Measurements from ENCODE around the gene PTP4A1.
"Not testable (repeated sequence)": the region's sequence is repeated elsewhere in the genome, so short reads cannot be mapped to it uniquely, and the experiment has no call there.

PTP4A1 gene

GRCh38 chr6:63572044-63572746, at the start of gene PTP4A1, which contains the start of gene LOC128125822:
Gene PTP4A1, plus strand, starts transcription at chr6:63572480. Its CDS starts 4,401 bp downstream, at chr6:63576881.
Gene LOC128125822, plus strand, starts transcription at chr6:63572480.
- DNase-seq, result peak; percentile 96

- DNase-seq, result not testable (repeated sequence)
These were observed 49.4 kb upstream of the PTP4A1 start for GRCh38 chr6:63522911-63523287.

DNA sequence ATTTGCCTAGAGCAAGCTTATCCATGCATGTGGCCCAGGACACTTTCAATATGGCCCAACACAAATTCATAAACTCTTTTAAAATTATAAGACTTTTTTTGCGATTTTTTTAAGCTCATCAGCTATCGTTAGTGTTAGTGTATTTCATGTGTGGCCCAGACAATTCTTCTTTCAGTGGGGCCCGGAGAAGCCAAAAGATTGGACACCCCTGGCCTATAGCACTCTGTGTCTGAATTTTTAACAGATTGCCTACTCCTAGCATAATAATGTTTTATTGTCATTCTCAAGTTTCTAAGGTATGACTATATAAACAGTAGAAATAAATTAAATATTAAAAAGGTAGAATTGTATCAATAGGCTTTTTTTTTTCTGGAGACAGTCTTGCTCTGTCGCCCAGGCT, 48.6 kb upstream of the PTP4A1 start:
- no peak for DNase-seq

DNA sequence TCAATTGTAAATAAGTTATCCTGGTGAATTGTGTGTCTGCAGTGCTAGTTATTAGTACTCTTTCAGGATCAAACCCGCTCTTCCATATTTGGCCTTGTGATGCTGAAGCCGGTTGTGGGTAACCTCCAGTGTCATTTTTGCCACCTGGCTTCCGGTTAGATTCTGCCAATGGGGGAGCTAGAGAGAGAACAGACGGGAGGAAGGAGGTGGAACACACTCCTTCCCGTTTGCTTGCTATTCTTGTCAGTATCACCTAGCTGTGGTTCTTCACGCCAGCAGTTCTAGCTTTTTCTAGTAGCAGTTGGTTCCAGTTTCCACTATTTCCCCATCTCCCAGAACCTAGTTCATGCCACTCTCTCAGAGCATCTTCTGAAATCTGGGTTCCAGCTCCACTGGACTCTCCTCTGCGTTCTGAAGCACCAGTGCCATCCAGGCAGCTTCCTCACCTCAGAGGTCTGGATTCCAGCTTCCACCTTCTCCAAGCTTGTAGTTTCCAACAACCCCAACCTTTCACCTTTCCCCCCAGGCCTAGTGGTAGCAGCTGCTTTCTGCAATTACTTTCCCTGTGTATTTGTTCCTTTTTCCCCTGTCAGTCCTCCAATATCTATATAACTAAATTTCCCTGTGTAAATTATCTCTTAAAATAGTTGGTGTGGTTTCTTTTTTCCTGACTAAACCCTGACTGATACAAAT, 46.9 kb upstream of the PTP4A1 start:
- DNase-seq, result no peak

GRCh38 chr6:63526931-63527330, 45.3 kb upstream of the PTP4A1 start:
- DNase-seq, result no peak

DNA sequence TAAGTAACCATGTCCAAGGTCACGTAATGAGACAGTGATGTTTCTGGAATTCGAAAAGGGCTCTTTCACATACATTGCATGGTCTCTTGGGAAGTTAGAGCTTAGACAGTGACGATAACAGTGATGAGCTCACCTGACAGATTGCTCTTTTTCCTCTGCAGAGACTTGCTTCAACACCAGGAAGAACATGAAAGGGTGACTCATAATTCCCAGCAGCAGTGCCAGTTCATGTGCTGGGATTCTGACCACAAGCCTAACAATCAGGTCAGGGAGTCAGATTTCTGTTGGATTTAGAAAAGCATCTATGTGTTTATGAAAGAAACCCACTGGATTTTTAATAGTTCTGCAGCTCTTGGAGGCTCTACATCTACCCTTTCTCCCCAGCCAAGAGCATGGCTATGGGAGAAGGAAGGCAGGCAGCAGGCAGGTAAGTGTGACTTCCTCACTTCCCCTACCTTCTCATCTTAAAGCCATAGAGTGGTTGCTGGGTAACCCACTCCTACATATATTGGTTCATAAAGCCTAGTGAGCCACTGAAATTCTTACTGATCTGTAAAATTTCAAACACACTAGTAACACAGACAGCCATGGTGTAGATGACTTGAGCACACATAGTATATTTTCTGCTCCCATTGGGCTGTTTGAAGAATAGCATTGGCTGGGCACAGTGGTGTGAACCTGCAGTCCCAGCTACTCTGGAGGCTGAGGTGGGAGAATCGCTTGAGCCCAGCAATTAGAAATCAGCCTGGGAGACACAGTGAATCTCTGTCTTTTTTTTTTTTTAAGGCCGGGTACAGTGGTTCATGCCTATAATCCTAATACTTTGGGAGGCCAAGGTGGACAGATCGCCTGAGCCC, 44.4 kb upstream of the PTP4A1 start:
- DNase-seq, result no peak

DNA sequence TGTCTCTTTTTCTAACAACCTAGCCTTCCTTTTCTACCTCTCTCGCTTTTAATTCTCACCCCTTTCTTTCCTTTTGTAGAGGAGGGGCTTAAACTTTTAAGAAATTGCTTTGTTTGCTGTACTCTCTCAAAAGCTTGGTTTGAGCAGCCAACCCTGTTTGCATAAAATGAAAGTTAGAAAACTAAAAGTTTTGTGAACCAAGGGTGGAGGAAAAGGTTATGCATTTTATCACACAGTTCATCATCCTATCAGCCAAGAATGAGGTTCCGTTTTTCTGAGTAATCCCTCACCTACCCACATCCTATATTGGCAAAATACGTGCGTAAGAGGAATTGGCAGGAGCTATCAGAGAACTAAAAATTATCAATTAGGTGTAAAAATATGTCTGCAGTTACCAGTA, 42.8 kb upstream of the PTP4A1 start:
- DNase-seq, result no peak

DNA sequence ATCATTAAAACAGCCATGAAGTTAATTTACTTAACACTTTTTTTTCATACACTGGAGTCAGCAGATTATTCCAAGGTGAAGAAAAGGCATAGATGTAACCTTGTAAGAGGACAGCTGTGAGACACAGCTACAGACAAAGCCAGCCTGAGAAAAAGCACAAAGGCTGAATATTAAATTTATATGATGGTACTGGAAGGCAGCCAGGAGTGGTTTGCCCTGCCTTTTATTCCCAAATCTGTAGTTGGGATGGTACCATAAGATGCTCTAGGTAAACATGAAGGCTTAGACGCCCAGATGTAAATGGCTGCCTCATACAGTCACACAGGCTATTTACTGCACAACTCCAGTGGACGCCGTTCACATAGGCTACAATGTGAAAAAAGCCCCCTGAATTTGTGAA, 42.1 kb upstream of the PTP4A1 start:
- DNase-seq, result no peak

DNA sequence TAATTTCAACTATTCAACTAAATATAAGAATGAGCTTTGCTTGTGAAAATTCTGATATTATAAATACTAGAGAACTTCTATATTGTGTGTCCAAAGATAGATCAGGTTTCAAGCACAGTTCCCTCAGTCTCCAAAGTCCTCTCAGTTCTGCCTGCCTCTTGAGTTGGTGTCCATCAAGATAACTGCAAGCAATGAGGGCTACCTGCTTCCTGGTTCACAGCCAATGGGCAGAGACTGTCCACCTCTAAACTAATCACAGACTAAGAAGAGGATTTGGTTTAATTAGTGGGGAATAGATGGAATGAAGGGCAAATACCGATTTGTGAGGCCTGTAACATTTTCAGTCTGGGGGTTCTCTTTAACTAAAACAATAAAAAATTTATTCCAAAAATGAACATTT, 41.3 kb upstream of the PTP4A1 start:
- DNase-seq, result no peak

GRCh38 chr6:63533026-63533425, 39.3 kb upstream of the PTP4A1 start:
- DNase-seq, result no peak

- DNase-seq, result no peak
These were observed 38.3 kb upstream of the PTP4A1 start for GRCh38 chr6:63533952-63534351.

DNA sequence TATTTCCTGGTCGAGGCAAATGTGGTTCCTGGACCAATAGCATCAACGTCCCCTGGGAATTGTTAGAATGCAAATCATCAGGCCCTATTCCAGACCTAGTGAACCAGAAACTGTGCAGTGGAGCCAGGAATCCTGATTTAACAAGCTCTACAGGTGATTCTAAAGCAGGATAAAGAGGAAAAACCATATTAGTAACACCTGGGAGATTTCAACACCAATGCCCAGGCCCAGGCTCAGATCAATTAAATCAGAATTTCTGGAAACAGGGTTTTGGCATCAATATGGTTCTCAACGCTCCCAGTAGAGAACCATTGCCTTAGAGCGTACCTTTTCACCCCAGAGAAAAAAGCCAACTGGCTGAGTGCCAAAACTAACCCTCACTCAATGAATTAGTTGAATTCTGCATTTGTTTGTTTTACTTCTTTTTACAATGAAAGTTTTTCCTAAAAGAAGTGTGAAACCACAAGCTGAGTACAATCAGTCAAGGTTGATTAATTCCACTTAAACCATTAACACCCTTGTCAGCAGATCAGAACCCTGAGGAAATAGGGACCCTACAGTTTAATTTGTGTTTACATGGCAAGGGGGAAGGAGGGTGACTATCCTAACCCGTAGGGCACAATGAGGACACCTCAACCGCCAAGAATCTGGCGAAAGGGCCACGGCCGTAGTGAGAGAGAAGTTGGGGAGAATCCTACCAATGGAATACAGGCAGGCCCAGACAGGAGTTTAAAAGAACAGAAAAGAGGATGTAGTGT, 34.9 kb upstream of the PTP4A1 start:
- DNase-seq, result no peak

DNA sequence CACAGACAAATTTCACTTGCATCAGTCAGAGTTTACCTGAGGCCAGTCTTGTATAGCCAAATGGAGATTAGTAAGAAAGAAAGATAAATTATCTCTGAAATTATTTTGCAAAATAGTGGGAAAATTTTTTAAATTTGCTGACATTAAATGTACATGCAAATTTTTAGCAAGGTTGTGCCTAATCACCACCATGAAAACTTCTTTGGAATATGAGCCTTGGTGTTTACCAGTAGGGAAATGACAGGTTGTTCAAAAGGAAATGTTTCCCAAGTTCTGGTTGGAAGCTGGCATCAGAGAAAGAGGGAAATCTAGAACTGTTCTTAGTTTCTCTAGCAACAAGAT, 34.4 kb upstream of the PTP4A1 start:
- no peak for DNase-seq

GRCh38 chr6:63538550-63538949, 33.7 kb upstream of the PTP4A1 start:
- no peak for DNase-seq

- DNase-seq, result no peak
These were observed 29.3 kb upstream of the PTP4A1 start for GRCh38 chr6:63543001-63543400.

DNA sequence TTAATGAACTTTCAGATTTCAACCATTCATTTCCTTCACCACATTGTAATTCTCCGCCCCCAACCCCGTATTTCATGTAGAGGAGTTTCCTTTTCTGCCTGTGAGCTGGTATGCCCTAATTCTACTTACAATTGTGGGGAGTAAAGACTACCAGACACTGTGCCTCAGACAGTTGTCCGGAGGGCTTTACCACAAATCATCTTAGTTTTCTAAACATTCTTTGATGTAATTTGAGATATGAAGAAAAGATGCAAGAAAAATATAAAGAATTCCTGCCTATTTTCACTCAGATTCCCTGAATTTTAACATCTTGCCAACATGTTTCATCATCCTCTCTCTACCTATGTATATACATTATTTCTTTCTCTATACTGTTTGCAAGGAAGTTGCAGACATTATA, 28.3 kb upstream of the PTP4A1 start:
- DNase-seq, result no peak

GRCh38 chr6:63546236-63546635, 26.0 kb upstream of the PTP4A1 start:
- DNase-seq, result no peak

- DNase-seq, result no peak
These were observed 25.6 kb upstream of the PTP4A1 start for GRCh38 chr6:63546697-63547096.

- no peak for DNase-seq
These were observed 23.2 kb upstream of the PTP4A1 start for GRCh38 chr6:63549076-63549475.

DNA sequence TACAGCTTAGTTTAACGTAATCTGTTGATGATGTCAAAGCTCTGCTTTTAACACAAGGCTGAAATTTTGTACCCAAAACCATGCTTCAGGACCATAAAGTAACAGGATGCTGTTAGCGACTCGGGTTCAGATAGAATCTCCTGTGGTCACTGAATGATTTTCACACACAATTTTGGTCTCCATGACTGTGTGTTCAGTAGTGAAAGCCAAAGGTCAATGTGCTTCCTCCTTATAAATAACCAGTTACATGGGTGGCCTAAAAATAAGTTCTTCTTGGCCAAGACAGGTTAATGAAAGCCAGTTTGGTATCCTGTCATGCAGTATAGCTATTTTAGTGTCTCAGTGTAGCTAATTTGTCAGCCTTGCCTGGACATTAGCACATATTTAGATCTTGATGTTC, 19.1 kb upstream of the PTP4A1 start:
- DNase-seq, result no peak

DNA sequence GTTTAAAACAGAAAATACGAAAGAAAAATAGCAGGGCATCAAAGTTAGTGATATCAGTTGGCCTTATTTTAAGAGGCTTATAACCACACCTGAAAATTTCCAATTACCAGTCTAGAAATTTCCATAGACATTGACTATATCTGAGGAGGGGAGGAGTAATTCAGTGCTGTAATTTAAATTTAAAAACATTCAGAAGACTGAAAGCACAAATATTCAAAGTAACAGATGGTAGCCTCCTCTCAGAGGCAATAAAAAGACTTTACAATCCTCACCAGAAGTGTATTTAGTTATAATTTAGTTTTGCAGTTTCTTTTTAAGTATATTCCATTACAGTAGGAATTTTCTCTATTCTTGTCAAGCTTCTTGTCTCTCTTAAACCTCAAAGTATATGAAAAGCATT, 18.4 kb upstream of the PTP4A1 start:
- DNase-seq, result no peak

DNA sequence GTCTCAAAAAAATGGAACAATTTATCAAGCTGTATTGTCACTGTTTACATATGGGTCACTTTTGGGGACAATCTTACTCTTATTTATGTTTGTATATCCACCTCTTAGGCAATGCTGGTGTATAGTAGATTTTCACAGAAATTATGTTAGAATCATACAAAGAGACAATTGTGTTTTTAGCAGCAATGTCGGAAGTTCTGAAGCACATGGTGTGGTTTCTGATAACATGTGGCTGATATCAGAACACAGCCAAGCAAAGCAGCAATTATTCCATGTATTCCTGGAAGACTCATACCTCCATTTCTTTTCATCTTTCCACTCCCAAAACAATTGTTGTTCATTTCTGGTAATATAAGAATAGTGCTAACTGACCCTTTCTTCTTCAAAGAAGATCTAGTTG, 17.5 kb upstream of the PTP4A1 start:
- DNase-seq, result no peak

- no peak for DNase-seq
These were observed 15.9 kb upstream of the PTP4A1 start for GRCh38 chr6:63556369-63556768.
